SK-N-SH (cell line): ENCODE data around the gene HSP90AA1. TPM values are rescaled to one million over a fixed set of nuclear protein-coding genes. Genes with fewer than 3 reads are reported as not detected.

ENCODE experiments used
- CTCF ChIA-PET: fragments of 300-600, 350-600 bp; formaldehyde crosslinking; extraction: SDS; loops from one replicate; lab custom pipeline; 2021; lab: Yijun Ruan, JAX
- POLR2A ChIA-PET: fragments of 350-600 bp; sonication (Branson Sonifier 250); formaldehyde crosslinking; extraction: SDS; loops from one replicate; lab custom pipeline; 2020; ENCODE audit warnings: antibody characterized with exemption, inconsistent platforms; lab: Yijun Ruan, JAX
- DNase-seq: peaks from one replicate; pipeline ENCODE4 v3.0.0; 2012
- H2AFZ ChIP-seq: fragments of 200-600 bp; sonication (generic); 2 replicates; pipeline ENCODE4 v1.8.1; 2016; ENCODE audit warnings: antibody characterized with exemption, mild to moderate bottlenecking, low read depth
- H3F3A ChIP-seq: fragments of 200-600 bp; sonication (generic); replicated peaks from 2 replicates; pipeline ENCODE3; 2016; ENCODE audit warnings: antibody characterized with exemption, mild to moderate bottlenecking; ENCODE audit not compliant: insufficient read depth
- H3K27ac ChIP-seq, 2 experiments: fragments of 200-500 bp in 1 of 2; fragments of 200-600 bp in 1 of 2; sonication (Bioruptor generic) in 1 of 2; sonication (generic), shearing (Covaris generic) in 1 of 2; 2 replicates each; pipeline versions ENCODE4 v1.5.1 to v1.6.1; 2014 to 2016; ENCODE audit warnings: low read depth in 2 of 2, inconsistent platforms in 1 of 2, low read length in 1 of 2, mild to moderate bottlenecking in 1 of 2, mixed read lengths in 1 of 2
- H3K27me3 ChIP-seq: fragments of 200-600 bp; sonication (generic), shearing (Covaris generic); 2 replicates; pipeline ENCODE4 v1.6.1; 2016; ENCODE audit warnings: mixed run types; ENCODE audit not compliant: insufficient read depth
- H3K36me3 ChIP-seq, 2 experiments: fragments of 200-500 bp in 1 of 2; fragments of 200-600 bp in 1 of 2; sonication (Bioruptor generic) in 1 of 2; sonication (generic) in 1 of 2; replicated peaks in 1 of 2; 2 replicates each; pipeline versions ENCODE3 to v1.5.1; 2014 to 2016; ENCODE audit warnings: low read length in 1 of 2, mild to moderate bottlenecking in 1 of 2; ENCODE audit not compliant: insufficient read depth in 2 of 2, control insufficient read depth in 1 of 2
- H3K4me1 ChIP-seq, 2 experiments: fragments of 200-500 bp in 1 of 2; fragments of 200-600 bp in 1 of 2; sonication (Bioruptor generic) in 1 of 2; sonication (generic), shearing (Covaris generic) in 1 of 2; 2 replicates each; pipeline versions ENCODE4 v1.5.1 to v1.6.1; 2014 to 2016; ENCODE audit warnings: low read depth in 1 of 2, low read length in 1 of 2, mixed run types in 1 of 2; ENCODE audit not compliant: insufficient read depth in 2 of 2, control insufficient read depth in 1 of 2
- H3K4me2 ChIP-seq: fragments of 200-600 bp; sonication (generic), shearing (Covaris generic); 2 replicates; pipeline ENCODE4 v1.6.1; 2017; ENCODE audit warnings: mixed run types
- H3K4me3 ChIP-seq, 2 experiments: fragments of 200-500 bp in 1 of 2; fragments of 200-600 bp in 1 of 2; sonication (Bioruptor generic) in 1 of 2; sonication (generic), shearing (Covaris generic) in 1 of 2; 2 replicates each; pipeline versions ENCODE4 v1.5.1 to v1.8.1; 2014 to 2016; ENCODE audit warnings: low read depth in 2 of 2, inconsistent platforms in 1 of 2, low read length in 1 of 2, mild to moderate bottlenecking in 1 of 2, mixed read lengths in 1 of 2, moderate library complexity in 1 of 2
- H3K79me2 ChIP-seq: fragments of 200-600 bp; sonication (generic); 2 replicates; pipeline ENCODE4 v1.8.1; 2017; ENCODE audit warnings: mild to moderate bottlenecking; ENCODE audit not compliant: insufficient read depth
- H3K9ac ChIP-seq: fragments of 200-600 bp; sonication (generic); 2 replicates; pipeline ENCODE4 v1.6.1; 2017; ENCODE audit warnings: mixed run types
- H3K9me2 ChIP-seq: fragments of 200-600 bp; sonication (generic); 2 replicates; pipeline ENCODE4 v1.6.1; 2017; ENCODE audit warnings: mixed run types
- H3K9me3 ChIP-seq: fragments of 200-600 bp; sonication (generic); 2 replicates; pipeline ENCODE4 v1.6.1; 2017; ENCODE audit warnings: mixed run types, mild to moderate bottlenecking, moderate library complexity
- H4K20me1 ChIP-seq: fragments of 200-600 bp; sonication (generic); 2 replicates; pipeline ENCODE4 v1.6.1; 2017; ENCODE audit warnings: mild to moderate bottlenecking, mixed run types; ENCODE audit not compliant: insufficient read depth
- CTCF ChIP-seq: fragments of 200-600 bp; sonication (generic); IDR thresholded peaks from 2 replicates; pipeline ENCODE4 v1.6.1; 2017; ENCODE audit warnings: antibody characterized with exemption, mild to moderate bottlenecking, moderate library complexity
- EP300 ChIP-seq, 2 experiments: IDR thresholded peaks; 2 replicates each; pipeline versions ENCODE4 v1.4.0 to v1.6.1; 2012; ENCODE audit warnings: borderline replicate concordance in 1 of 2, low read depth in 1 of 2, low read length in 1 of 2
- EZH2phosphoT487 ChIP-seq: fragments of 200-600 bp; sonication (generic); IDR thresholded peaks from 2 replicates; pipeline ENCODE4 v1.6.1; 2017; ENCODE audit warnings: low read depth, mixed run types, mild to moderate bottlenecking, antibody characterized with exemption, moderate library complexity, borderline replicate concordance
- FOXJ3 ChIP-seq: sonication (generic); formaldehyde crosslinking; IDR thresholded peaks from 2 replicates; pipeline ENCODE4 v1.5.1; 2020; ENCODE audit warnings: mild to moderate bottlenecking, missing genetic modification reagents
- FOXM1 ChIP-seq: IDR thresholded peaks from 2 replicates; pipeline ENCODE4 v1.4.0; 2012; ENCODE audit warnings: low read depth, mild to moderate bottlenecking
- GATA2 ChIP-seq: sonication (generic); formaldehyde crosslinking; IDR thresholded peaks from 2 replicates; pipeline ENCODE4 v1.5.0; 2020; ENCODE audit warnings: mild to moderate bottlenecking, missing genetic modification reagents
- IRF3 ChIP-seq: fragments of 150-350 bp; IDR thresholded peaks from 2 replicates; pipeline ENCODE4 v1.6.1; 2016; ENCODE audit warnings: mild to moderate bottlenecking, low read depth, low read length
- NFIC ChIP-seq: IDR thresholded peaks from 2 replicates; pipeline ENCODE4 v1.4.0; 2012; ENCODE audit warnings: borderline replicate concordance
- NRF1 ChIP-seq: IDR thresholded peaks from 2 replicates; pipeline ENCODE4 v1.6.1; 2012; ENCODE audit warnings: low read depth, mild to moderate bottlenecking, low read length
- PBX3 ChIP-seq: IDR thresholded peaks from 2 replicates; pipeline ENCODE4; 2012
- POLR2AphosphoS5 ChIP-seq: IDR thresholded peaks from 2 replicates; pipeline ENCODE4 v1.6.1; 2012; ENCODE audit warnings: low read depth, low read length
- RFX5 ChIP-seq: IDR thresholded peaks from 2 replicates; pipeline ENCODE4 v1.6.1; 2012; ENCODE audit warnings: mild to moderate bottlenecking, improper control_type of control experiment, low read length
- RXRA ChIP-seq: IDR thresholded peaks from 2 replicates; pipeline ENCODE4 v1.4.0; 2012; ENCODE audit warnings: low read depth, mild to moderate bottlenecking, borderline replicate concordance
- SMC3 ChIP-seq: IDR thresholded peaks from 2 replicates; pipeline ENCODE4 v1.6.1; 2012; ENCODE audit warnings: low read depth, low read length, improper control_type of control experiment
- TAF1 ChIP-seq: IDR thresholded peaks from 2 replicates; pipeline ENCODE4 v1.6.1; 2012; ENCODE audit warnings: low read depth, mild to moderate bottlenecking, low read length, moderate library complexity, borderline replicate concordance
- USF1 ChIP-seq: IDR thresholded peaks from 2 replicates; pipeline ENCODE4 v1.4.0; 2012; ENCODE audit warnings: low read depth, borderline replicate concordance
- YY1 ChIP-seq: IDR thresholded peaks from 2 replicates; pipeline ENCODE4 v1.4.0; 2012; ENCODE audit warnings: low read depth, mild to moderate bottlenecking
- ZBTB33 ChIP-seq: IDR thresholded peaks from 2 replicates; pipeline ENCODE4 v1.4.0; 2012; ENCODE audit warnings: low read depth, borderline replicate concordance
- WGBS: methylation state at CpG from one replicate; pipeline ENCODE4 v1.1.6; 2017; ENCODE audit warnings: low lambda C conversion rate; 5-methylcytosine and 5-hydroxymethylcytosine counted together
- polyA plus RNA-seq, 3 experiments: library from polyadenylated mRNA; depleted of rRNA; stranded (reverse); fragments of >200 nt; gene quantifications; 2 replicates each; pipeline ENCODE4 v1.2.3, GENCODE V29; 2012

HSP90AA1 gene
- polyA plus RNA-seq, 1 of the 3 experiments (the other 2 are of a cell fraction) = 269 TPM

- no peak for TF ChIP-seq YY1
- TF ChIP-seq RFX5 = no peak
- no peak for TF ChIP-seq ZBTB33
These were observed 40.1 kb upstream of the HSP90AA1 start (continued) for GRCh38 chr14:102126807-102127455.

GRCh38 chr14:102125546-102125945 lies 38.7 kb upstream of the HSP90AA1 start:
- no peak for TF ChIP-seq TAF1
- TF ChIP-seq NFIC = no peak
- no peak for TF ChIP-seq FOXJ3 (CRISPR knock-in tag)
- no peak for TF ChIP-seq EP300 (IDR thresholded peaks at IDR 0.05; ENCODE audit: borderline replicate concordance in 1 of 2, low read depth in 1 of 2, low read length in 1 of 2)
- TF ChIP-seq USF1 = no peak
- TF ChIP-seq POLR2AphosphoS5 = no peak
- ChIA-PET POLR2A (no interaction called here), CTCF (interaction anchor here (0.7 kb wide), 1 partner anchor 29 kb away, joined by 4 read pairs; no protein-coding TSS in a partner anchor)
- Histone ChIP-seq H4K20me1 (no peaks in the 10 kb centered on the region), H3K4me3 (no peak overlapping the region), H3F3A (peaks cover 6% of the 10 kb centered on the region), H3K4me1 (no peaks in the 10 kb centered on the region), H3K9me3 (no peaks in the 10 kb centered on the region), H3K36me3 (no peaks in the 10 kb centered on the region), H3K9ac (no peak overlapping the region), H3K27me3 (no peaks in the 10 kb centered on the region), H2AFZ (no peak overlapping the region), H3K4me2 (no peak overlapping the region), H3K27ac (no peak overlapping the region), H3K9me2 (no peaks in the 10 kb centered on the region), H3K79me2 (no peaks in the 10 kb centered on the region)
- WGBS = 75% methylated on average over 5 of the region's 5 CpGs
- DNase-seq = no peak

GRCh38 chr14:102124419-102124818 lies 37.6 kb upstream of the HSP90AA1 start:
- Histone ChIP-seq H3K9ac (no peak overlapping the region), H3K36me3 (no peaks in the 10 kb centered on the region), H3F3A (peaks cover 6% of the 10 kb centered on the region), H3K79me2 (no peaks in the 10 kb centered on the region), H3K9me2 (no peaks in the 10 kb centered on the region), H3K27me3 (no peaks in the 10 kb centered on the region), H2AFZ (no peak overlapping the region), H3K4me2 (no peak overlapping the region), H3K4me1 (no peaks in the 10 kb centered on the region), H3K4me3 (no peak overlapping the region), H4K20me1 (no peaks in the 10 kb centered on the region), H3K27ac (no peak overlapping the region), H3K9me3 (no peaks in the 10 kb centered on the region)
- POLR2A ChIA-PET = no interaction called here
- CTCF ChIA-PET = no interaction called here
- no peak for DNase-seq
- TF ChIP-seq CTCF = no peak
- TF ChIP-seq PBX3 = no peak
- TF ChIP-seq YY1 = no peak
- TF ChIP-seq EZH2phosphoT487 = no peak
- no peak for TF ChIP-seq NRF1
- no peak for TF ChIP-seq FOXJ3 (CRISPR knock-in tag)
- TF ChIP-seq RXRA = no peak
- TF ChIP-seq SMC3 = no peak
- TF ChIP-seq EP300 (IDR thresholded peaks at IDR 0.05; ENCODE audit: borderline replicate concordance in 1 of 2, low read depth in 1 of 2, low read length in 1 of 2) = no peak
- TF ChIP-seq FOXM1 = no peak
- no peak for TF ChIP-seq GATA2 (CRISPR knock-in tag)
- TF ChIP-seq IRF3 = no peak
